ENCODE measurements around the gene PGF.

PGF gene

GRCh38 chr14:74956280-74957072 lies 1.1 kb upstream of the PGF start:
- Histone ChIP-seq H3K4me2 (ENCODE audit: insufficient read depth, low read length, poor library complexity, severe bottlenecking) (no peak overlapping the region), H2AFZ (ENCODE audit: low read length) (peak overlapping the region; percentile 88), H3K23ac (ENCODE audit: low read depth, low read length, poor library complexity) (no peak overlapping the region), H4K91ac (ENCODE audit: low read depth, low read length, poor library complexity) (no peak overlapping the region), H3K9ac (ENCODE audit: low read depth, low read length, poor library complexity) (peak overlapping the region; percentile 5), H3K27me3 (ENCODE audit: control insufficient read depth in 3 of 3, insufficient read depth in 3 of 3, low read depth in 1 of 3, low read length in 3 of 3) (peaks cover 0 to 11% (median 0%) of the 10 kb centered on the region in 3 experiments), H3K27ac (replicated peaks; ENCODE audit: low read length) (no peak overlapping the region), H2BK5ac (ENCODE audit: low read length) (peak overlapping the region; percentile 44), H3K18ac (ENCODE audit: low read length) (peak overlapping the region; percentile 6), H3K4ac (ENCODE audit: low read length) (no peak overlapping the region), H2AK5ac (ENCODE audit: low read depth, low read length) (peak overlapping the region; percentile 88), H2BK120ac (ENCODE audit: low read depth, low read length) (peak overlapping the region; percentile 38), H3K79me1 (ENCODE audit: low read depth, low read length) (peaks cover 3% of the 10 kb centered on the region), H3K36me3 (replicated peaks in 1 of 2; ENCODE audit: control insufficient read depth in 2 of 2, insufficient read depth in 2 of 2, low read length in 2 of 2) (no peaks in the 10 kb centered on the region), H2BK15ac (ENCODE audit: low read length) (peak overlapping the region; percentile 53), H4K8ac (ENCODE audit: low read depth, low read length) (no peak overlapping the region), H3K14ac (ENCODE audit: low read length) (peak overlapping the region; percentile 22), H3K9me3 (replicated peaks in 1 of 2; ENCODE audit: control insufficient read depth in 2 of 2, insufficient read depth in 1 of 2, low read depth in 1 of 2, low read length in 2 of 2) (no peaks in the 10 kb centered on the region), H2BK12ac (ENCODE audit: low read length) (peak overlapping the region; percentile 65), H3K4me3 (ENCODE audit: low read length in 2 of 2) (no peak overlapping the region), H3K4me1 (ENCODE audit: control insufficient read depth in 2 of 2, insufficient read depth in 1 of 2, low read depth in 1 of 2, low read length in 2 of 2) (peaks cover 27 to 43% of the 10 kb centered on the region in 2 donors)
- no peak for DNase-seq (ENCODE audit: low spot score)
- no CpG with 5 or more reads among the region's 24 CpGs for WGBS, 2 donors (ENCODE audit: extremely low coverage in 2 of 2, insufficient read length in 2 of 2, insufficient replicate concordance in 1 of 2)

- H3K14ac ChIP-seq (ENCODE audit: low read length): peak overlapping the region; percentile 22
- peak overlapping the region; percentile 88 for H2AFZ ChIP-seq (ENCODE audit: low read length)
- H3K79me1 ChIP-seq (ENCODE audit: low read depth, low read length): peaks cover 3% of the 10 kb centered on the region
- peak overlapping the region; percentile 76 for H3K23ac ChIP-seq (ENCODE audit: low read depth, low read length, poor library complexity)
- H4K8ac ChIP-seq (ENCODE audit: low read depth, low read length): no peak overlapping the region
- H3K4me3 ChIP-seq (ENCODE audit: low read length in 2 of 2): no peak overlapping the region
- H2BK15ac ChIP-seq (ENCODE audit: low read length): peak overlapping the region; percentile 53
- peak overlapping the region; percentile 6 for H3K18ac ChIP-seq (ENCODE audit: low read length)
- no peaks in the 10 kb centered on the region for H3K9me3 ChIP-seq (replicated peaks in 1 of 2; ENCODE audit: control insufficient read depth in 2 of 2, insufficient read depth in 1 of 2, low read depth in 1 of 2, low read length in 2 of 2)
- H2BK120ac ChIP-seq (ENCODE audit: low read depth, low read length): peak overlapping the region; percentile 38
- H2BK12ac ChIP-seq (ENCODE audit: low read length): peak overlapping the region; percentile 65
- H4K91ac ChIP-seq (ENCODE audit: low read depth, low read length, poor library complexity): no peak overlapping the region
- H3K4me1 ChIP-seq (ENCODE audit: control insufficient read depth in 2 of 2, insufficient read depth in 1 of 2, low read depth in 1 of 2, low read length in 2 of 2): peaks cover 30 to 48% of the 10 kb centered on the region in 2 donors
- no CpG with 5 or more reads among the region's 9 CpGs for whole genome bisulfite sequencing, 2 donors (ENCODE audit: extremely low coverage in 2 of 2, insufficient read length in 2 of 2, insufficient replicate concordance in 1 of 2)
- H3K4me2 ChIP-seq (ENCODE audit: insufficient read depth, low read length, poor library complexity, severe bottlenecking): peak overlapping the region; percentile 73
- DNase-seq (ENCODE audit: low spot score): no peak
- peak overlapping the region; percentile 5 for H3K9ac ChIP-seq (ENCODE audit: low read depth, low read length, poor library complexity)
- no peaks in the 10 kb centered on the region for H3K36me3 ChIP-seq (replicated peaks in 1 of 2; ENCODE audit: control insufficient read depth in 2 of 2, insufficient read depth in 2 of 2, low read length in 2 of 2)
- H2AK5ac ChIP-seq (ENCODE audit: low read depth, low read length): peak overlapping the region; percentile 88
- H3K4ac ChIP-seq (ENCODE audit: low read length): no peak overlapping the region
- peaks cover 0 to 11% (median 0%) of the 10 kb centered on the region in 3 experiments for H3K27me3 ChIP-seq (ENCODE audit: control insufficient read depth in 3 of 3, insufficient read depth in 3 of 3, low read depth in 1 of 3, low read length in 3 of 3)
- peak overlapping the region; percentile 44 for H2BK5ac ChIP-seq (ENCODE audit: low read length)
- H3K27ac ChIP-seq (replicated peaks; ENCODE audit: low read length): no peak overlapping the region
Measured at GRCh38 chr14:74956027-74956279, 556 bp upstream of the PGF start.

GRCh38 chr14:74954947-74955228 lies 509 bp downstream of the PGF start:
- Histone ChIP-seq H3K27me3 (ENCODE audit: control insufficient read depth in 3 of 3, insufficient read depth in 3 of 3, low read depth in 1 of 3, low read length in 3 of 3) (peaks cover 0 to 11% (median 0%) of the 10 kb centered on the region in 3 experiments), H3K4ac (ENCODE audit: low read length) (peak overlapping the region; percentile 41), H3K27ac (replicated peaks; ENCODE audit: low read length) (no peak overlapping the region), H4K8ac (ENCODE audit: low read depth, low read length) (no peak overlapping the region), H2BK15ac (ENCODE audit: low read length) (peak overlapping the region; percentile 53), H4K91ac (ENCODE audit: low read depth, low read length, poor library complexity) (no peak overlapping the region), H2AFZ (ENCODE audit: low read length) (peak overlapping the region; percentile 75), H3K4me3 (ENCODE audit: low read length in 2 of 2) (peak overlapping the region in 1 of 2 donors; percentile 66), H2BK120ac (ENCODE audit: low read depth, low read length) (peak overlapping the region; percentile 79), H3K14ac (ENCODE audit: low read length) (no peak overlapping the region), H2AK5ac (ENCODE audit: low read depth, low read length) (peak overlapping the region; percentile 88), H3K9ac (ENCODE audit: low read depth, low read length, poor library complexity) (peak overlapping the region; percentile 63), H3K79me1 (ENCODE audit: low read depth, low read length) (peaks cover 3% of the 10 kb centered on the region), H3K4me2 (ENCODE audit: insufficient read depth, low read length, poor library complexity, severe bottlenecking) (peak overlapping the region; percentile 73), H2BK5ac (ENCODE audit: low read length) (peak overlapping the region; percentile 54), H3K4me1 (ENCODE audit: control insufficient read depth in 2 of 2, insufficient read depth in 1 of 2, low read depth in 1 of 2, low read length in 2 of 2) (peaks cover 30 to 50% of the 10 kb centered on the region in 2 donors), H2BK12ac (ENCODE audit: low read length) (peak overlapping the region; percentile 46), H3K36me3 (replicated peaks in 1 of 2; ENCODE audit: control insufficient read depth in 2 of 2, insufficient read depth in 2 of 2, low read length in 2 of 2) (no peaks in the 10 kb centered on the region), H3K9me3 (replicated peaks in 1 of 2; ENCODE audit: control insufficient read depth in 2 of 2, insufficient read depth in 1 of 2, low read depth in 1 of 2, low read length in 2 of 2) (no peaks in the 10 kb centered on the region), H3K18ac (ENCODE audit: low read length) (peak overlapping the region; percentile 88), H3K23ac (ENCODE audit: low read depth, low read length, poor library complexity) (peak overlapping the region; percentile 31)
- no peak for DNase-seq (ENCODE audit: low spot score)
- no CpG with 5 or more reads among the region's 3 CpGs for WGBS, 2 donors (ENCODE audit: extremely low coverage in 2 of 2, insufficient read length in 2 of 2, insufficient replicate concordance in 1 of 2)

- no peak overlapping the region for H3K14ac ChIP-seq (ENCODE audit: low read length)
- no peak overlapping the region for H4K91ac ChIP-seq (ENCODE audit: low read depth, low read length, poor library complexity)
- H3K79me1 ChIP-seq (ENCODE audit: low read depth, low read length): peaks cover 3% of the 10 kb centered on the region
- H2BK120ac ChIP-seq (ENCODE audit: low read depth, low read length): no peak overlapping the region
- no peak overlapping the region for H3K4me2 ChIP-seq (ENCODE audit: insufficient read depth, low read length, poor library complexity, severe bottlenecking)
- peak overlapping the region; percentile 80 for H3K18ac ChIP-seq (ENCODE audit: low read length)
- H3K36me3 ChIP-seq (replicated peaks in 1 of 2; ENCODE audit: control insufficient read depth in 2 of 2, insufficient read depth in 2 of 2, low read length in 2 of 2): no peaks in the 10 kb centered on the region
- H3K9ac ChIP-seq (ENCODE audit: low read depth, low read length, poor library complexity): no peak overlapping the region
- DNase-seq (ENCODE audit: low spot score): no peak
- no peak overlapping the region for H3K4ac ChIP-seq (ENCODE audit: low read length)
- peaks cover 30 to 50% of the 10 kb centered on the region in 2 donors for H3K4me1 ChIP-seq (ENCODE audit: control insufficient read depth in 2 of 2, insufficient read depth in 1 of 2, low read depth in 1 of 2, low read length in 2 of 2)
- no peaks in the 10 kb centered on the region for H3K9me3 ChIP-seq (replicated peaks in 1 of 2; ENCODE audit: control insufficient read depth in 2 of 2, insufficient read depth in 1 of 2, low read depth in 1 of 2, low read length in 2 of 2)
- H3K23ac ChIP-seq (ENCODE audit: low read depth, low read length, poor library complexity): peak overlapping the region; percentile 31
- H2BK15ac ChIP-seq (ENCODE audit: low read length): peak overlapping the region; percentile 72
- WGBS, 2 donors (ENCODE audit: extremely low coverage in 2 of 2, insufficient read length in 2 of 2, insufficient replicate concordance in 1 of 2): no CpG with 5 or more reads among the region's 18 CpGs
- peaks cover 0 to 11% (median 0%) of the 10 kb centered on the region in 3 experiments for H3K27me3 ChIP-seq (ENCODE audit: control insufficient read depth in 3 of 3, insufficient read depth in 3 of 3, low read depth in 1 of 3, low read length in 3 of 3)
- H2BK12ac ChIP-seq (ENCODE audit: low read length): no peak overlapping the region
- no peak overlapping the region for H4K8ac ChIP-seq (ENCODE audit: low read depth, low read length)
- peak overlapping the region; percentile 88 for H2AK5ac ChIP-seq (ENCODE audit: low read depth, low read length)
- H2BK5ac ChIP-seq (ENCODE audit: low read length): no peak overlapping the region
- H3K4me3 ChIP-seq (ENCODE audit: low read length in 2 of 2): no peak overlapping the region
- peak overlapping the region; percentile 75 for H2AFZ ChIP-seq (ENCODE audit: low read length)
- no peak overlapping the region for H3K27ac ChIP-seq (replicated peaks; ENCODE audit: low read length)
Measured at GRCh38 chr14:74954232-74954946, 1.0 kb downstream of the PGF start.
